HEK293 (cell line): ENCODE results near the gene DGKQ.
A peak's percentile ranks its signal among the peaks of the same experiment; 100 is the strongest.

Experiments
- CTCF ChIA-PET: fragments of 350-600 bp; formaldehyde crosslinking; extraction: SDS; loops from one replicate; lab custom pipeline; 2021; ENCODE audit warnings: antibody characterized with exemption; lab: Yijun Ruan, JAX
- POLR2A ChIA-PET: fragments of 300-600 bp; formaldehyde crosslinking; extraction: SDS; loops from one replicate; lab custom pipeline; 2020; ENCODE audit warnings: antibody characterized with exemption, inconsistent platforms; lab: Yijun Ruan, JAX
- H3K27ac ChIP-seq: fragments of 200-500 bp; sonication (Bioruptor generic); 2 replicates; pipeline ENCODE4 v1.5.1; 2014; ENCODE audit warnings: low read depth, low read length, control low read depth, inconsistent platforms; ENCODE audit errors: extremely low read depth
- H3K36me3 ChIP-seq, 2 experiments: fragments of 200-500 bp in 1 of 2; sonication (Bioruptor generic) in 1 of 2; 1 replicate in 1 of 2; 2 replicates in 1 of 2; pipeline ENCODE4 v1.5.1; 2014 to 2017; ENCODE audit warnings: inconsistent platforms in 2 of 2, low read length in 2 of 2; ENCODE audit not compliant: control insufficient read depth in 2 of 2, insufficient read depth in 1 of 2
- H3K4me1 ChIP-seq: fragments of 200-500 bp; sonication (Bioruptor generic); 2 replicates; pipeline ENCODE4 v1.5.1; 2014; ENCODE audit warnings: mild to moderate bottlenecking, low read length, inconsistent platforms; ENCODE audit not compliant: control insufficient read depth, insufficient read depth
- H3K4me3 ChIP-seq: 2 replicates; pipeline ENCODE4 v1.5.1; 2011; ENCODE audit warnings: low read depth, mild to moderate bottlenecking, control low read depth, low read length, moderate library complexity
- H3K9me3 ChIP-seq: fragments of 200-500 bp; sonication (Bioruptor generic); 2 replicates; pipeline ENCODE4 v1.5.1; 2014; ENCODE audit warnings: low read depth, low read length, inconsistent platforms; ENCODE audit not compliant: control insufficient read depth, insufficient read depth
- AEBP2 ChIP-seq: fragments of 450-650 bp; formaldehyde crosslinking; IDR thresholded peaks from 2 replicates; pipeline ENCODE4 v1.5.1; 2016; ENCODE audit warnings: missing biosample characterization, missing genetic modification characterization, borderline replicate concordance
- GLIS1 ChIP-seq: fragments of 450-650 bp; formaldehyde crosslinking; IDR thresholded peaks from 2 replicates; pipeline ENCODE4 v1.5.1; 2016; ENCODE audit warnings: missing biosample characterization, missing genetic modification characterization
- GLIS2 ChIP-seq: fragments of 450-650 bp; formaldehyde crosslinking; IDR thresholded peaks from 2 replicates; pipeline ENCODE4 v1.5.1; 2016; ENCODE audit warnings: missing biosample characterization, missing genetic modification characterization
- PATZ1 ChIP-seq: fragments of 450-650 bp; formaldehyde crosslinking; IDR thresholded peaks from 2 replicates; pipeline ENCODE4 v1.5.1; 2016; ENCODE audit warnings: missing biosample characterization, missing genetic modification characterization
- ZFP69B ChIP-seq: fragments of 450-650 bp; formaldehyde crosslinking; IDR thresholded peaks from 2 replicates; pipeline ENCODE4 v1.5.1; 2016; ENCODE audit warnings: missing biosample characterization, missing genetic modification characterization
- ZIC2 ChIP-seq: fragments of 450-650 bp; formaldehyde crosslinking; IDR thresholded peaks from 2 replicates; pipeline ENCODE4 v1.5.1; 2016; ENCODE audit warnings: missing biosample characterization, missing genetic modification characterization
- ZNF133 ChIP-seq: fragments of 450-650 bp; formaldehyde crosslinking; IDR thresholded peaks from 2 replicates; pipeline ENCODE4 v1.5.1; 2016; ENCODE audit warnings: missing biosample characterization, missing genetic modification characterization
- ZNF157 ChIP-seq: fragments of 450-650 bp; formaldehyde crosslinking; IDR thresholded peaks from 2 replicates; pipeline ENCODE4 v1.5.1; 2016; ENCODE audit warnings: missing biosample characterization, missing genetic modification characterization
- ZNF23 ChIP-seq: fragments of 450-650 bp; formaldehyde crosslinking; IDR thresholded peaks from 2 replicates; pipeline ENCODE4 v1.5.1; 2016; ENCODE audit warnings: missing biosample characterization, missing genetic modification characterization, borderline replicate concordance
- ZNF248 ChIP-seq: fragments of 450-650 bp; formaldehyde crosslinking; IDR thresholded peaks from 2 replicates; pipeline ENCODE4 v1.5.1; 2017; ENCODE audit warnings: missing biosample characterization, missing genetic modification characterization
- ZNF280C ChIP-seq: fragments of 450-650 bp; formaldehyde crosslinking; IDR thresholded peaks from 2 replicates; pipeline ENCODE4 v1.5.1; 2016; ENCODE audit warnings: missing biosample characterization, missing genetic modification characterization
- ZNF555 ChIP-seq: fragments of 450-650 bp; formaldehyde crosslinking; conservative IDR thresholded peaks from 2 replicates; pipeline ENCODE4 v1.5.1; 2017; ENCODE audit warnings: missing biosample characterization, mild to moderate bottlenecking, missing genetic modification characterization, inconsistent platforms
- ZNF600 ChIP-seq: fragments of 450-650 bp; formaldehyde crosslinking; IDR thresholded peaks from 2 replicates; pipeline ENCODE4 v1.5.1; 2016; ENCODE audit warnings: missing biosample characterization, missing genetic modification characterization
- ZNF610 ChIP-seq: fragments of 450-650 bp; formaldehyde crosslinking; IDR thresholded peaks from 2 replicates; pipeline ENCODE4 v1.5.1; 2016; ENCODE audit warnings: missing biosample characterization, missing genetic modification characterization, borderline replicate concordance
- ZNF621 ChIP-seq: fragments of 450-650 bp; formaldehyde crosslinking; IDR thresholded peaks from 2 replicates; pipeline ENCODE4 v1.5.1; 2017; ENCODE audit warnings: missing biosample characterization, missing genetic modification characterization
- ZNF704 ChIP-seq: fragments of 450-650 bp; formaldehyde crosslinking; IDR thresholded peaks from 2 replicates; pipeline ENCODE4 v1.5.1; 2016; ENCODE audit warnings: missing biosample characterization, missing genetic modification characterization
- ZNF76 ChIP-seq: fragments of 450-650 bp; formaldehyde crosslinking; IDR thresholded peaks from 2 replicates; pipeline ENCODE4; 2016; ENCODE audit warnings: low read depth, missing biosample characterization, missing genetic modification characterization, borderline replicate concordance
- ZNF776 ChIP-seq: fragments of 450-650 bp; formaldehyde crosslinking; IDR thresholded peaks from 2 replicates; pipeline ENCODE4 v1.5.0; 2017; ENCODE audit warnings: missing biosample characterization, missing genetic modification characterization, borderline replicate concordance
- ZNF777 ChIP-seq: fragments of 450-650 bp; formaldehyde crosslinking; IDR thresholded peaks from 2 replicates; pipeline ENCODE4 v1.5.1; 2017; ENCODE audit warnings: missing biosample characterization, missing genetic modification characterization, borderline replicate concordance
- ZNF785 ChIP-seq: fragments of 450-650 bp; formaldehyde crosslinking; IDR thresholded peaks from 2 replicates; pipeline ENCODE4 v1.5.1; 2016; ENCODE audit warnings: missing biosample characterization, missing genetic modification characterization
- ZNF792 ChIP-seq: fragments of 450-650 bp; formaldehyde crosslinking; IDR thresholded peaks from 2 replicates; pipeline ENCODE4 v1.5.1; 2016; ENCODE audit warnings: missing biosample characterization, missing genetic modification characterization
- ZNF830 ChIP-seq: fragments of 450-650 bp; IDR thresholded peaks from 2 replicates; pipeline ENCODE4 v1.5.0; 2018; ENCODE audit warnings: missing biosample characterization, missing genetic modification characterization, low read depth, mild to moderate bottlenecking, moderate library complexity

DGKQ gene

GRCh38 chr4:965048-965765, 8.2 kb downstream of the DGKQ start:
- CTCF ChIA-PET, result no interaction called here
- Histone ChIP-seq H3K4me1 (no peaks in the 10 kb centered on the region), H3K27ac (no peak overlapping the region), H3K9me3 (no peaks in the 10 kb centered on the region), H3K4me3 (no peak overlapping the region), H3K36me3 (peaks cover 0 to 61% of the 10 kb centered on the region in 2 experiments; a peak in 1 of 3 replicates)
- POLR2A ChIA-PET, result no interaction called here
- no peak for TF ChIP-seq ZFP69B (tag by site-specific recombination)
- peak; percentile 23; the same call in 1 of the 2 replicates for TF ChIP-seq GLIS2 (tag by site-specific recombination)
- no peak for TF ChIP-seq ZNF792 (tag by site-specific recombination)
- TF ChIP-seq GLIS1 (tag by site-specific recombination), result 0 out of 2 replicates have a peak, but pooled peaks have one; percentile 16
- TF ChIP-seq ZIC2 (tag by site-specific recombination), result peak; percentile 49

GRCh38 chr4:964346-965025, 8.9 kb downstream of the DGKQ start:
- TF ChIP-seq ZNF600 (no peak), ZNF785 (no peak), ZNF610 (tag by site-specific recombination) (no peak), ZNF621 (no peak), ZNF776 (no peak)
- POLR2A ChIA-PET, result no interaction called here
- H3K36me3 ChIP-seq, result peaks cover 0 to 67% of the 10 kb centered on the region in 2 experiments; a peak in 1 of 3 replicates
- H3K9me3 ChIP-seq, result no peaks in the 10 kb centered on the region
- CTCF ChIA-PET, result no interaction called here
- no peak overlapping the region for H3K4me3 ChIP-seq
- no peaks in the 10 kb centered on the region for H3K4me1 ChIP-seq
- H3K27ac ChIP-seq, result no peak overlapping the region

GRCh38 chr4:963276-964225, 9.8 kb downstream of the DGKQ start:
- Histone ChIP-seq H3K4me1 (no peaks in the 10 kb centered on the region), H3K9me3 (no peaks in the 10 kb centered on the region), H3K27ac (no peak overlapping the region), H3K4me3 (no peak overlapping the region), H3K36me3 (peaks cover 0 to 75% of the 10 kb centered on the region in 2 experiments; a peak in 1 of 3 replicates)
- ChIA-PET POLR2A (interaction anchor here (2.0 kb wide), 1 partner anchor 15 kb away, joined by 4 read pairs; no protein-coding TSS in a partner anchor), CTCF (no interaction called here)
- TF ChIP-seq PATZ1 (tag by site-specific recombination) (no peak), ZNF830 (no peak), ZNF23 (tag by site-specific recombination) (no peak), ZNF248 (tag by site-specific recombination) (no peak), ZNF555 (no peak), ZNF704 (tag by site-specific recombination) (no peak), ZNF280C (tag by site-specific recombination) (no peak), ZNF133 (tag by site-specific recombination) (no peak), ZNF777 (tag by site-specific recombination) (no peak), AEBP2 (tag by site-specific recombination) (no peak), ZNF76 (no peak), ZNF157 (tag by site-specific recombination) (no peak)
